Duodenal mucosa (tissue), 2 donors: ENCODE measurements around the gene NPAS3.

Experiments
- H3K27ac ChIP-seq: one replicate; pipeline ENCODE4 v1.7.0; 2013; ENCODE audit warnings: low read depth, low read length
- H3K27me3 ChIP-seq, 2 donors: one replicate each; pipeline ENCODE4 v1.7.0; 2013; ENCODE audit warnings: low read length in 2 of 2, control low read depth in 1 of 2; ENCODE audit not compliant: insufficient read depth in 2 of 2, control insufficient read depth in 1 of 2
- H3K36me3 ChIP-seq, 2 donors: one replicate each; pipeline ENCODE4 v1.7.0; 2013; ENCODE audit warnings: low read length in 2 of 2, control low read depth in 1 of 2; ENCODE audit not compliant: insufficient read depth in 2 of 2, control insufficient read depth in 1 of 2
- H3K4me1 ChIP-seq, 2 donors: one replicate each; pipeline ENCODE4 v1.7.0; 2013; ENCODE audit warnings: low read length in 2 of 2, control low read depth in 1 of 2; ENCODE audit not compliant: insufficient read depth in 2 of 2, control insufficient read depth in 1 of 2
- H3K4me3 ChIP-seq, 2 donors: one replicate each; pipeline ENCODE4 v1.7.0; 2013; ENCODE audit warnings: low read length in 2 of 2, low read depth in 1 of 2
- H3K9ac ChIP-seq, 2 donors: one replicate each; pipeline ENCODE4 v1.7.0; 2013; ENCODE audit warnings: low read length in 2 of 2, low read depth in 1 of 2
- H3K9me3 ChIP-seq, 2 donors: one replicate each; pipeline ENCODE4 v1.7.0; 2013; ENCODE audit warnings: low read length in 2 of 2, control low read depth in 1 of 2; ENCODE audit not compliant: control insufficient read depth in 1 of 2

Gene NPAS3

DNA sequence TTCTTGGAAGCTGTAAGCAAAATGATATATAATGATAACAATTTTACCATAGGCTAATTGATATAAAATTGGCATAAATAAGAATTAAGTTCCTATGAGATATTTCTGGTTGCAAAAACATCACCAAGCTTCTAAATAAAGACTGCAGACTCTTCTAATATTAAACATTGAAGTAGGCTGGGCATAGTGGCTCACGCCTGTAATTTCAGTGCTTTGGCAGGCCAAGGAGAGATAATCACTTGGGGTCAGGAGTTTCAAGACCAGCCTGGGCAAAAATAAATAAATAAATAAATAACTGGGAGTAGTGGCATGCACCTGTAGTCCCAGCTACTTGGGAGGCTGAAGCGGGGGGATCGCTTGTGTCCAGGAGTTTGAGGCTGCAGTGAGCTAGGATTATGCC is 71.8 kb downstream of the NPAS3 start:
- H3K4me3 ChIP-seq, result no peak overlapping the region
- no peak overlapping the region for H3K27ac ChIP-seq
- no peaks in the 10 kb centered on the region for H3K4me1 ChIP-seq
- no peak overlapping the region for H3K9ac ChIP-seq
- no peaks in the 10 kb centered on the region for H3K27me3 ChIP-seq
- no peaks in the 10 kb centered on the region for H3K9me3 ChIP-seq
- no peaks in the 10 kb centered on the region for H3K36me3 ChIP-seq

DNA sequence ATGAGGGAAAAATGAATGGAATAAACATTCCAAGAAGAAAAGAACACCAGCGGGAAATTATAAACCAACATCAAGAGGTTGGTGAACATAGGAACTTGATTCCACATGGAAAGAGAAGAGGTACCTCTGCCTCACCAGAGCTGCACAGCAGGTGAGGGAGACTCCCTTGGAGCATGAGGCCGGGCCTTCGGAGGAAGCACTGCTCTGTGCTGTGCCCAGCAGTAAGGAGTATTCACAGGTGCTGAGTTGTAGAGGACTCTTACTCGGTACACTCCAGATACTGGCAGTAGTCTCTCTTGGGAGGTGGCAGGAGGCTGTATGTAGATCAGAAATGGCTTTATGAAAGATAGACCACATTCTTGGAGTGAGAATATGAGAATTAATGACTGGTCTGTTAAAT is 76.0 kb downstream of the NPAS3 start:
- H3K27ac ChIP-seq, result no peak overlapping the region
- H3K9ac ChIP-seq, result no peak overlapping the region
- H3K4me1 ChIP-seq, result no peaks in the 10 kb centered on the region
- no peak overlapping the region for H3K4me3 ChIP-seq
- H3K27me3 ChIP-seq, result no peaks in the 10 kb centered on the region
- H3K9me3 ChIP-seq, result no peaks in the 10 kb centered on the region
- H3K36me3 ChIP-seq, result no peaks in the 10 kb centered on the region

DNA sequence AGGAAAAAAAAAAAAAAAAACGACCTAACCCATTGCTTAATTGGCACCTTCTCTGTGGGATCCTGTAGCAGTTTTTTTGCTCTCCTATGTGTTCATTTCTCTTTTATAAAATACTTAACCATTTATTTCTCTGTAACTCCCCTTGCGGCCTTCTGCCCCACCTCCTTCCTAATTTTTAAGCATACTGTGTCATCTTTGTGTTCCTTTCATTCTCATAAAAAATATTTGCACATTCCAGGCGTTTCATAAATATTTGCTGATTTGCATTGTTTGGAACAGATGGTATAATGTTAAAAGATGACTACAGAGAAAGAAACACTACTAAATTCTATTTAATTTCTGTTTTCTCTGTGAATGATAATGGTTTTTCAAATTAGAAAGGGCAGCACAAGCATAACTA is 77.9 kb downstream of the NPAS3 start:
- Histone ChIP-seq H3K9me3 (no peaks in the 10 kb centered on the region), H3K9ac (no peak overlapping the region), H3K4me1 (no peaks in the 10 kb centered on the region), H3K27me3 (no peaks in the 10 kb centered on the region), H3K36me3 (no peaks in the 10 kb centered on the region), H3K27ac (no peak overlapping the region), H3K4me3 (no peak overlapping the region)

DNA sequence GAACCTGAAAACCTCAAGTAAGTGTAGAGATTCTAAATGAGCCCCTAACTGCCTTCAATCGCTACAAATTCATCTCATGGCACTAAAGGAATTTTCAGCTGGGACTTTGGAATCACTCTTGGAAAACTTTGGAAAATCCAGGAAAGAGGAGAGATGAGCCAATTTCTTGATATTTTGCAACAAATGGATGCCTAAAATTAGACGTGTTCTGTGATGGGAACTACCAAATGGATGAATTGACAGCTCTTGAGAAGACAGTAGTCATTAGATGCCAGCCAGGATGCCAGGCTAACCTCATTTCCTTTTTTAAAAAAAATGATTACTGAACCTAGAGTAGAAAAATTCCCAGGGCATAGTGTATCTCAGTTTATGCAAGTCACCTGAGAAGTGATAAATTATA is 78.3 kb downstream of the NPAS3 start:
- H3K27me3 ChIP-seq, result no peaks in the 10 kb centered on the region
- no peaks in the 10 kb centered on the region for H3K9me3 ChIP-seq
- H3K4me1 ChIP-seq, result no peaks in the 10 kb centered on the region
- no peaks in the 10 kb centered on the region for H3K36me3 ChIP-seq
- H3K27ac ChIP-seq, result no peak overlapping the region
- H3K4me3 ChIP-seq, result no peak overlapping the region
- H3K9ac ChIP-seq, result no peak overlapping the region

DNA sequence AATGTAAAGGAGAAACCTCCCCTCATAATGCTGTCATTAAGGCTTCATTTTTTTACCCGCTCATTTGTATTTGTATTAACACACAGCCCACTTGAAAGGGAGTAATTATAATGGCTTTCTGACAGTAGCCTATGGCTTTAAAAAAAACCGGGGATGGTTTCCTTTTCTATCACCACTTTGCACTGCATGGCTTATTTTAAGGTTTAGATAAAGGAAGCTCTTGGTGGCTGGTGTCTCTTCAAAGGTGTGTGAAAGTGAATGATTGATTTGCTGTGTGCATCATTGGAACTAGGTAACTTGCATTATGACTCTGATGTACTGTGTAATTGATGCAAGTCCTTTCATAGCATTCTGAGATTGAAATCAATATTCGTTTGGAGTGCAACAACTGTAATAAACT is 80.7 kb downstream of the NPAS3 start:
- H3K27ac ChIP-seq, result no peak overlapping the region
- no peaks in the 10 kb centered on the region for H3K36me3 ChIP-seq
- no peak overlapping the region for H3K4me3 ChIP-seq
- H3K9ac ChIP-seq, result no peak overlapping the region
- H3K9me3 ChIP-seq, result no peaks in the 10 kb centered on the region
- H3K27me3 ChIP-seq, result no peaks in the 10 kb centered on the region
- no peaks in the 10 kb centered on the region for H3K4me1 ChIP-seq

DNA sequence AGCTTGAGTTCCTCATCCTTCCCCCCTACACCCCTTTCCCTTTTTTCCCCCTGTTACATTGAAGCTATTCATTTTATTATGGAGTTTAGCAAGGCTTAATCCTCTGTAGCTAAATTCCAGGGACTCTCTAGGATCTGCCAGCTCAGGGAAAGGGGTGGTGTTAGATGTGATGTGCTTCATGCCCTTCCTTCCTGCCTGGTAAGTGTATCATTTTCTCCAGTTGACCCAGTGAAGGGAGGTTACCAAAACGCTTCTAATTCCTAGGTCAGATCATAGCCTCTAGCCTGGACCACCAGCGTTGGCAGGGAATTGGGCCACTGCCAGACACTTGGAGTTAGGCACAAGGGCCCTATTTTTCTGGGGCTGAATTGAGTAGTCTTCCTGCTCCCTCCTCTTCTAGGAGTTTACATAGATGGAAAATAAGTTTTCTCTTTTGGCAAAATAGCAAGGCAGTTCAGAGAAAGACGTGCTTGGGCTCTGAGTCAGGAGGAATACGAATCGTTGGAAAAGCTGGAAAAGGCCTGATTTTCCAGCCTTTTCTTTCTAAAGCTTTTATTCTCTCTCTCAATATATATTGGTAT is 88.3 kb downstream of the NPAS3 start:
- Histone ChIP-seq H3K4me3 (no peak overlapping the region), H3K27ac (no peak overlapping the region)

DNA sequence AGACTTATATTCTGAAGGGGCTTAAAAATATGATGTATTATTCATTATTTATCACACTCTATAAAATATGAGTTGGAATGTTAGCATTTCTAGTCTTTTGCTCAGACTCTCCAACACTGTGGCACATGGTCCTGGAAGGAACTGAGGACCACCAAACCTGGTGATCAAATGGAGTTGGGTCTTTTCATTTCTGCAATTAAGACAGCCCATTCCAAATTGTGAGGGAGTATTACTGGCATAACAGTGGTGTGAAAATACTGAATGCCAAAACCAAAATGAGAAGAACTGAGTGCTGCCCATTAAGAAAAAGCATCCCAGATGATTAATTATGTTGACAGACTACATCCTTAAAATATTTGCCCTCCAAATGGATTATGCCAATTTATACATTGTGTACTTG is 90.8 kb downstream of the NPAS3 start:
- Histone ChIP-seq H3K27ac (no peak overlapping the region), H3K36me3 (no peaks in the 10 kb centered on the region), H3K9ac (no peak overlapping the region), H3K9me3 (no peaks in the 10 kb centered on the region), H3K4me3 (no peak overlapping the region), H3K27me3 (no peaks in the 10 kb centered on the region), H3K4me1 (no peaks in the 10 kb centered on the region)

More for the DNA sequence above, 88.3 kb downstream of the NPAS3 start:
- Histone ChIP-seq H3K9ac (no peak overlapping the region), H3K9me3 (no peaks in the 10 kb centered on the region), H3K27me3 (no peaks in the 10 kb centered on the region), H3K4me1 (no peaks in the 10 kb centered on the region), H3K36me3 (no peaks in the 10 kb centered on the region)

DNA sequence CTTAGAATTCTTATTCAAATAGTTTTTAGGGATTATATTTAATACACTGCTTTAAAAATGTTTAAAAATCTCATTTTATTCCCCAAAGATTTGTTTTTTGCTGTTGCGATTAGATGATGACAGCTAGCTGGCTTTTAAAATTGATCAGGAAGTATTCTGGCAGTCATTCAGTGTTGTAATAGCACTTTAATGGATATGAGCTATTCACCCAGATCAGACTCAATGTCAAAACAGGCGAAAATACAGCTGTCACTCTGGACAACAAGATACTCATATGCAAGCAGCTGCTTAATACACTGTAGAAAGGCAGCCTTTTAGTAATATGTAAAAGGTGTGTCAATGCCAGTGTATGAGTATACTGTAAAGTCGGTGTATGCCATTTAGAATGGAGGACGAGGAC is 91.7 kb downstream of the NPAS3 start:
- Histone ChIP-seq H3K27ac (no peak overlapping the region), H3K36me3 (no peaks in the 10 kb centered on the region), H3K9ac (no peak overlapping the region), H3K4me3 (no peak overlapping the region), H3K9me3 (no peaks in the 10 kb centered on the region), H3K4me1 (no peaks in the 10 kb centered on the region), H3K27me3 (no peaks in the 10 kb centered on the region)

DNA sequence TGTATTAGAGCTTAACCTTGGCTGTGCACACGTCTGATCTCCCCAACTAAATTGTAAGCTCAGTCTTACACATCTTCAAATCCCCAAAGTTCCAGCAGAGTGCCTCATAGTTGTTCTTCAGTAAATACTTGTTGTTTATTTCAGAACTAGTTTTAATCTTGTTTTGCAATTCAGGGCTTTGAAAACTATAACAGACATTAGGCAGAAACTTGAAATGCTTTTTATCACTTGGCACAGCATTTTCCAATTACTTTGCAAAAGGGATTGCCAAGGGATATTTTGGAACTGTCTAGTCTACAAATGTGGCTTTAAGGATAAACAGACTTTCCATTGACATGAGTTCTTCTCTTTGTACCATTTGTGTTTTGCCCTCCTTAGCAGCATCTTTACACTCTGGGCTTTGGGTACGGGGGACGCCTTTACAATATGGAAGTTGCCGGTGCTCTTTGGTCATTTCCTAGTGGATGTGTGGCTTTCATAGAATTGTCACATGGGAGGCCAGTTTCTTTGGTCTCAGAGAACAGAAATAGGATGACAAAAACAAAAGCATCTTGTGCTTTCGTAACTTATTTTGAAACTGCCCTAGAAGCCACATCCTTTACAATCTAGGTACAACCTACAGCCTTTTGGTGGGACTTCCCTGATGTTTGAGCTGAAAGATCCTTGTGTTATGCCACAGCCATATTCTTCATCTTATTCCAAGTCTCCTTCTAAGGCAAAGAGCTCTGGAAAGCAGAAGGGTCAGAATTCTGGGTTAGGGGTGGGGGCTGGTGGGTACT is 96.9 kb downstream of the NPAS3 start:
- Histone ChIP-seq H3K27me3 (no peaks in the 10 kb centered on the region), H3K9me3 (no peaks in the 10 kb centered on the region), H3K4me3 (no peak overlapping the region), H3K4me1 (no peaks in the 10 kb centered on the region), H3K36me3 (no peaks in the 10 kb centered on the region), H3K9ac (no peak overlapping the region), H3K27ac (no peak overlapping the region)

DNA sequence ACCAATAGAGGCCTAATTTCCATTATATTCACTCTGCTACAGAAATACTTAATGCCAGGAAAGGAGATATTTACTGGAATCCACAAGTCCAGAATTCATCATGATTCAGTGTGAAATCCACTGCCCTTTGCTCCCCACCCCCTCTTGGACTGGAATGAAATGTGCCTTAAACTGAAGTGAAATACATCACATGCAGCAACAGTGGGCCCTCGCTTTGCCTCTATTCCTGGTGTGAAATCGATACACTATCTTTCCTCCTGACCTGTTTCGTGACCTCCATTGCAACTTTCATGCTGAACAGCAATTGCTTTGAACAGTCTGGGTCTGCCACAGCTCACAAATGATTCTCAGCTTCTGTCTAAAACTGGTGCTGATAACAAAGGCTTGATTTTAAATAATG is 100.6 kb downstream of the NPAS3 start:
- no peaks in the 10 kb centered on the region for H3K36me3 ChIP-seq
- H3K9ac ChIP-seq, result no peak overlapping the region
- peaks cover 4 to 5% of the 10 kb centered on the region in 2 donors for H3K9me3 ChIP-seq
- H3K4me1 ChIP-seq, result no peaks in the 10 kb centered on the region
- no peak overlapping the region for H3K4me3 ChIP-seq
- no peaks in the 10 kb centered on the region for H3K27me3 ChIP-seq
- H3K27ac ChIP-seq, result no peak overlapping the region
